Amygdala (tissue), 56 donors: ENCODE results near the gene ZNF185.

Experiments
- DNase-seq, 56 donors: peaks; one replicate each; lab custom pipeline; 2025; lab: John Stamatoyannopoulos, UW

ZNF185 gene

GRCh38 chrX:152913910-152914309 lies 16.0 kb downstream of the ZNF185 start:
- DNase-seq: no peak

- peak in 5 of 56 donors; percentile 1 to 28 (median 6) for DNase-seq
Measured at GRCh38 chrX:152915541-152916241, 17.8 kb downstream of the ZNF185 start.

GRCh38 chrX:152917656-152918579 lies 20.1 kb downstream of the ZNF185 start:
- DNase-seq: peak in 10 of 56 donors; percentile 2 to 39 (median 16)

GRCh38 chrX:152918707-152919106 lies 20.8 kb downstream of the ZNF185 start:
- DNase-seq: no peak

GRCh38 chrX:152923599-152923998 lies 25.7 kb downstream of the ZNF185 start:
- no peak for DNase-seq

GRCh38 chrX:152925835-152926234 lies 28.0 kb downstream of the ZNF185 start:
- no peak for DNase-seq

GRCh38 chrX:152926279-152926678 lies 28.4 kb downstream of the ZNF185 start:
- peak in 27 of 56 donors; percentile 2 to 76 (median 22) for DNase-seq

GRCh38 chrX:152926923-152927322 lies 29.1 kb downstream of the ZNF185 start:
- DNase-seq: peak in 25 of 56 donors; percentile 5 to 60 (median 25)

GRCh38 chrX:152927858-152928760 lies 30.2 kb downstream of the ZNF185 start:
- peak in 29 of 56 donors; percentile 5 to 69 (median 26) for DNase-seq

GRCh38 chrX:152928761-152929400 lies 31.0 kb downstream of the ZNF185 start:
- DNase-seq: no peak

GRCh38 chrX:152929898-152930297 lies 32.0 kb downstream of the ZNF185 start:
- DNase-seq: no peak

GRCh38 chrX:152930516-152930915 lies 32.6 kb downstream of the ZNF185 start:
- no peak for DNase-seq

GRCh38 chrX:152932144-152932543 lies 34.3 kb downstream of the ZNF185 start:
- DNase-seq: no peak

- no peak for DNase-seq
Measured at GRCh38 chrX:152932598-152933175, 34.8 kb downstream of the ZNF185 start.

- no peak for DNase-seq
Measured at GRCh38 chrX:152936306-152936705, 38.4 kb downstream of the ZNF185 start.

GRCh38 chrX:152937236-152937635 lies 39.4 kb downstream of the ZNF185 start:
- DNase-seq: no peak

GRCh38 chrX:152941328-152942076 lies 43.6 kb downstream of the ZNF185 start:
- peak; percentile 30 to 92 (median 76) for DNase-seq

- no peak for DNase-seq
Measured at GRCh38 chrX:152942077-152942442, 44.2 kb downstream of the ZNF185 start.

- DNase-seq: no peak
Measured at GRCh38 chrX:152943826-152944225, 46.0 kb downstream of the ZNF185 start.
